Astrocyte (in vitro differentiated cells and primary cell): ENCODE data around the gene HOXB2.

ENCODE experiments used
- EZH2 ChIP-seq: IDR thresholded peaks from 2 replicates; pipeline ENCODE4 v1.6.1; 2012; ENCODE audit warnings: mild to moderate bottlenecking, low read length, inconsistent platforms; ENCODE audit not compliant: insufficient read depth
- TF ChIP-seq, protein P1 (sequence below): IDR thresholded peaks from 2 replicates; pipeline ENCODE4 v1.5.1; 2011; ENCODE audit warnings: low read depth, mild to moderate bottlenecking, inconsistent platforms, low read length, moderate library complexity; ENCODE audit not compliant: insufficient read depth

DNA sequence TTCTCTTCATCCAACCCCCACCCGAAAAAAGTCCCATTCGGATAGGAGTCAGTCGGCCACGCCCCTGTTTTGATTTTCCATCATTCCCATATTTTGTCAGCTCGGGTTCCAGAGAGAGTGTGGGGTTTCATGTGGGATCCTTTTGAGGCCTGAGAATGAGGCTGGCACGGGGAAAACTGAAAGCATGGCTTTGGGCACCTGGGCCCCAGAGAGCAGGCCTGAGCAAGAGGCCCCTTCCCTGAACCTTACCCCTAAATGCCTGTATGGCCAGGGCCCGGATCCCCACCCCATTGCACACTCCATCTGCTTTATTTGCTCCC is 37.8 kb upstream of the HOXB2 start:
- no peak for TF ChIP-seq EZH2
- TF ChIP-seq, protein P1, sequence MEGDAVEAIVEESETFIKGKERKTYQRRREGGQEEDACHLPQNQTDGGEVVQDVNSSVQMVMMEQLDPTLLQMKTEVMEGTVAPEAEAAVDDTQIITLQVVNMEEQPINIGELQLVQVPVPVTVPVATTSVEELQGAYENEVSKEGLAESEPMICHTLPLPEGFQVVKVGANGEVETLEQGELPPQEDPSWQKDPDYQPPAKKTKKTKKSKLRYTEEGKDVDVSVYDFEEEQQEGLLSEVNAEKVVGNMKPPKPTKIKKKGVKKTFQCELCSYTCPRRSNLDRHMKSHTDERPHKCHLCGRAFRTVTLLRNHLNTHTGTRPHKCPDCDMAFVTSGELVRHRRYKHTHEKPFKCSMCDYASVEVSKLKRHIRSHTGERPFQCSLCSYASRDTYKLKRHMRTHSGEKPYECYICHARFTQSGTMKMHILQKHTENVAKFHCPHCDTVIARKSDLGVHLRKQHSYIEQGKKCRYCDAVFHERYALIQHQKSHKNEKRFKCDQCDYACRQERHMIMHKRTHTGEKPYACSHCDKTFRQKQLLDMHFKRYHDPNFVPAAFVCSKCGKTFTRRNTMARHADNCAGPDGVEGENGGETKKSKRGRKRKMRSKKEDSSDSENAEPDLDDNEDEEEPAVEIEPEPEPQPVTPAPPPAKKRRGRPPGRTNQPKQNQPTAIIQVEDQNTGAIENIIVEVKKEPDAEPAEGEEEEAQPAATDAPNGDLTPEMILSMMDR, result no peak
